SK-N-SH (cell line): Measurements from ENCODE around the gene SART1. TPM values are rescaled to one million over a fixed set of nuclear protein-coding genes. Genes with fewer than 3 reads are reported as not detected.

Experiments used
- CTCF ChIA-PET: fragments of 300-600, 350-600 bp; formaldehyde crosslinking; extraction: SDS; loops from one replicate; lab custom pipeline; 2021; lab: Yijun Ruan, JAX
- POLR2A ChIA-PET: fragments of 350-600 bp; sonication (Branson Sonifier 250); formaldehyde crosslinking; extraction: SDS; loops from one replicate; lab custom pipeline; 2020; ENCODE audit warnings: antibody characterized with exemption, inconsistent platforms; lab: Yijun Ruan, JAX
- DNase-seq: peaks from one replicate; pipeline ENCODE4 v3.0.0; 2012
- H2AFZ ChIP-seq: fragments of 200-600 bp; sonication (generic); 2 replicates; pipeline ENCODE4 v1.8.1; 2016; ENCODE audit warnings: antibody characterized with exemption, mild to moderate bottlenecking, low read depth
- H3F3A ChIP-seq: fragments of 200-600 bp; sonication (generic); replicated peaks from 2 replicates; pipeline ENCODE3; 2016; ENCODE audit warnings: antibody characterized with exemption, mild to moderate bottlenecking; ENCODE audit not compliant: insufficient read depth
- H3K27ac ChIP-seq, 2 experiments: fragments of 200-500 bp in 1 of 2; fragments of 200-600 bp in 1 of 2; sonication (Bioruptor generic) in 1 of 2; sonication (generic), shearing (Covaris generic) in 1 of 2; 2 replicates each; pipeline versions ENCODE4 v1.5.1 to v1.6.1; 2014 to 2016; ENCODE audit warnings: low read depth in 2 of 2, inconsistent platforms in 1 of 2, low read length in 1 of 2, mild to moderate bottlenecking in 1 of 2, mixed read lengths in 1 of 2
- H3K27me3 ChIP-seq: fragments of 200-600 bp; sonication (generic), shearing (Covaris generic); 2 replicates; pipeline ENCODE4 v1.6.1; 2016; ENCODE audit warnings: mixed run types; ENCODE audit not compliant: insufficient read depth
- H3K36me3 ChIP-seq, 2 experiments: fragments of 200-500 bp in 1 of 2; fragments of 200-600 bp in 1 of 2; sonication (Bioruptor generic) in 1 of 2; sonication (generic) in 1 of 2; replicated peaks in 1 of 2; 2 replicates each; pipeline versions ENCODE3 to v1.5.1; 2014 to 2016; ENCODE audit warnings: low read length in 1 of 2, mild to moderate bottlenecking in 1 of 2; ENCODE audit not compliant: insufficient read depth in 2 of 2, control insufficient read depth in 1 of 2
- H3K4me1 ChIP-seq, 2 experiments: fragments of 200-500 bp in 1 of 2; fragments of 200-600 bp in 1 of 2; sonication (Bioruptor generic) in 1 of 2; sonication (generic), shearing (Covaris generic) in 1 of 2; 2 replicates each; pipeline versions ENCODE4 v1.5.1 to v1.6.1; 2014 to 2016; ENCODE audit warnings: low read depth in 1 of 2, low read length in 1 of 2, mixed run types in 1 of 2; ENCODE audit not compliant: insufficient read depth in 2 of 2, control insufficient read depth in 1 of 2
- H3K4me2 ChIP-seq: fragments of 200-600 bp; sonication (generic), shearing (Covaris generic); 2 replicates; pipeline ENCODE4 v1.6.1; 2017; ENCODE audit warnings: mixed run types
- H3K4me3 ChIP-seq, 2 experiments: fragments of 200-500 bp in 1 of 2; fragments of 200-600 bp in 1 of 2; sonication (Bioruptor generic) in 1 of 2; sonication (generic), shearing (Covaris generic) in 1 of 2; 2 replicates each; pipeline versions ENCODE4 v1.5.1 to v1.8.1; 2014 to 2016; ENCODE audit warnings: low read depth in 2 of 2, inconsistent platforms in 1 of 2, low read length in 1 of 2, mild to moderate bottlenecking in 1 of 2, mixed read lengths in 1 of 2, moderate library complexity in 1 of 2
- H3K79me2 ChIP-seq: fragments of 200-600 bp; sonication (generic); 2 replicates; pipeline ENCODE4 v1.8.1; 2017; ENCODE audit warnings: mild to moderate bottlenecking; ENCODE audit not compliant: insufficient read depth
- H3K9ac ChIP-seq: fragments of 200-600 bp; sonication (generic); 2 replicates; pipeline ENCODE4 v1.6.1; 2017; ENCODE audit warnings: mixed run types
- H3K9me2 ChIP-seq: fragments of 200-600 bp; sonication (generic); 2 replicates; pipeline ENCODE4 v1.6.1; 2017; ENCODE audit warnings: mixed run types
- H3K9me3 ChIP-seq: fragments of 200-600 bp; sonication (generic); 2 replicates; pipeline ENCODE4 v1.6.1; 2017; ENCODE audit warnings: mixed run types, mild to moderate bottlenecking, moderate library complexity
- H4K20me1 ChIP-seq: fragments of 200-600 bp; sonication (generic); 2 replicates; pipeline ENCODE4 v1.6.1; 2017; ENCODE audit warnings: mild to moderate bottlenecking, mixed run types; ENCODE audit not compliant: insufficient read depth
- CTCF ChIP-seq: fragments of 200-600 bp; sonication (generic); IDR thresholded peaks from 2 replicates; pipeline ENCODE4 v1.6.1; 2017; ENCODE audit warnings: antibody characterized with exemption, mild to moderate bottlenecking, moderate library complexity
- FOSL2 ChIP-seq: IDR thresholded peaks from 2 replicates; pipeline ENCODE4 v1.4.0; 2012; ENCODE audit warnings: low read depth, mild to moderate bottlenecking, moderate library complexity, borderline replicate concordance
- GABPA ChIP-seq: IDR thresholded peaks from 2 replicates; pipeline ENCODE4 v1.4.0; 2012; ENCODE audit warnings: low read depth, mild to moderate bottlenecking
- IRF3 ChIP-seq: fragments of 150-350 bp; IDR thresholded peaks from 2 replicates; pipeline ENCODE4 v1.6.1; 2016; ENCODE audit warnings: mild to moderate bottlenecking, low read depth, low read length
- MAX ChIP-seq: IDR thresholded peaks from 2 replicates; pipeline ENCODE4 v1.4.0; 2012; ENCODE audit warnings: low read depth
- MXI1 ChIP-seq: IDR thresholded peaks from 2 replicates; pipeline ENCODE4 v1.6.1; 2012; ENCODE audit warnings: mild to moderate bottlenecking, low read depth, low read length, improper control_type of control experiment
- POLR2AphosphoS5 ChIP-seq: IDR thresholded peaks from 2 replicates; pipeline ENCODE4 v1.6.1; 2012; ENCODE audit warnings: low read depth, low read length
- YY1 ChIP-seq: IDR thresholded peaks from 2 replicates; pipeline ENCODE4 v1.4.0; 2012; ENCODE audit warnings: low read depth, mild to moderate bottlenecking
- ZBTB33 ChIP-seq: IDR thresholded peaks from 2 replicates; pipeline ENCODE4 v1.4.0; 2012; ENCODE audit warnings: low read depth, borderline replicate concordance
- WGBS: methylation state at CpG from one replicate; pipeline ENCODE4 v1.1.6; 2017; ENCODE audit warnings: low lambda C conversion rate; 5-methylcytosine and 5-hydroxymethylcytosine counted together
- polyA plus RNA-seq, 3 experiments: library from polyadenylated mRNA; depleted of rRNA; stranded (reverse); fragments of >200 nt; gene quantifications; 2 replicates each; pipeline ENCODE4 v1.2.3, GENCODE V29; 2012

SART1 gene
- polyA plus RNA-seq, 1 of the 3 experiments (the other 2 are of a cell fraction): 73.6 TPM

- no peak for TF ChIP-seq ZBTB33
- no peak for TF ChIP-seq MXI1
- TF ChIP-seq YY1: no peak
- TF ChIP-seq MAX: no peak
- no peak for TF ChIP-seq POLR2AphosphoS5
- TF ChIP-seq CTCF: no peak
These were observed 3.4 kb downstream of the SART1 start (continued) for GRCh38 chr11:65964906-65965305.

GRCh38 chr11:65965986-65966762 is 4.6 kb downstream of the SART1 start:
- peaks cover 54% of the 10 kb centered on the region for H3K79me2 ChIP-seq
- ChIA-PET CTCF (interaction anchor here (1.0 to 2.0 kb wide), 4 partner anchors 22 to 82 kb away, joined by 3 to 5 read pairs (median 4); partner anchors contain the start of gene FIBP), POLR2A (no interaction called here)
- H4K20me1 ChIP-seq: peaks cover 9% of the 10 kb centered on the region; the same call in 1 of the 2 replicates
- no peak overlapping the region for H3K4me3 ChIP-seq
- H3K4me1 ChIP-seq: peaks cover 8 to 11% of the 10 kb centered on the region in 2 experiments; a peak in 3 of 4 replicates
- no peak overlapping the region for H2AFZ ChIP-seq
- no peaks in the 10 kb centered on the region for H3K9me2 ChIP-seq
- H3K27ac ChIP-seq: no peak overlapping the region
- no peak overlapping the region for H3K4me2 ChIP-seq
- WGBS: 96% methylated on average over 28 of the region's 36 CpGs
- peaks cover 42 to 54% of the 10 kb centered on the region in 2 experiments for H3K36me3 ChIP-seq
- no peaks in the 10 kb centered on the region for H3K9me3 ChIP-seq
- no peak for DNase-seq
- TF ChIP-seq GABPA (no peak), CTCF (no peak), IRF3 (no peak), FOSL2 (no peak)
- no peaks in the 10 kb centered on the region for H3K27me3 ChIP-seq
- H3F3A ChIP-seq: peaks cover 1% of the 10 kb centered on the region
- H3K9ac ChIP-seq: no peak overlapping the region
